Fibroblast of skin of right biceps (primary cell): ENCODE results near the gene TNFAIP1.
"Not testable (repeated sequence)": the region's sequence is repeated elsewhere in the genome, so short reads cannot be mapped to it uniquely, and the experiment has no call there.

Source experiments
- DNase-seq: peaks from one replicate; pipeline ENCODE4 v3.0.0-alpha.2; 2013

The TNFAIP1 gene

DNA sequence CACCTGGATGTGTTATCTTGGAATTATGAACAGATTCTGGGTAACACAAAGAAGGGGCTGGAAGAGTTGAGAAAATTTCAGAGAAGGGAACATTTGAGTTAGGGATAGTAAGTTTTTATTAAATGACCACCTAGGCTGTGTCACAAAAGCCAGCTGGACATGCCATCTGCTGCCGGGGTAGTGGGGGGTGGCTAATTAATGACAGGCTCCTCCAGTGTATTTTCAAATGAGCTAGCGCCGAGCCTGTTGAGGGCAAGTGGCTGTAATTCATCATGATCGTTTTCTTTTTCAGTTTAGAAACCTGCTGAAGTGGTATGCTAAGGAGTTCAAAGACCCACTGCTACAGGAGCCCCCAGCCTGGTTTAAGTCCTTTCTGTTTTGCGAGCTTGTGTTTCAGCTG is 10.3 kb upstream of the TNFAIP1 start:
- DNase-seq: no peak

DNA sequence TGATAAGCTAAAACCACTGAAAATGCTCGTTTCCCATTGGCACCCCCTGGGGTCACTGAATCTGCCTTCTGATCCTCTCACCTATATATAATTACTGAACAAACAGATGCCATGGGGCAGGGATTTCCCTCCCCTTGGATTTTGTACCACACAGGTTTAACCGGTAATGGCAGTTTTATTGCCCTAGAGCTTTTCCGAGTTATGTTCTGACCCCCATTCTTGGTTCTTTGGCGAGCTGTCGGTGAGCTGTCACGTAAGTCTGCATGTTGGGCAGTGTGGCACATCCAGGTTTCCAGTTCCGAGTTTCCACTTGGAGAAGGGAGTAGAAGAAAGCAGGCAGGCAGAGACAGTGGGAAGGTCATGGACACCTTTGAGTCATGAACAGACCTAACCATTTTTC is 9.4 kb upstream of the TNFAIP1 start:
- no peak for DNase-seq

GRCh38 chr17:28327031-28327607 is 8.4 kb upstream of the TNFAIP1 start:
- no peak for DNase-seq

DNA sequence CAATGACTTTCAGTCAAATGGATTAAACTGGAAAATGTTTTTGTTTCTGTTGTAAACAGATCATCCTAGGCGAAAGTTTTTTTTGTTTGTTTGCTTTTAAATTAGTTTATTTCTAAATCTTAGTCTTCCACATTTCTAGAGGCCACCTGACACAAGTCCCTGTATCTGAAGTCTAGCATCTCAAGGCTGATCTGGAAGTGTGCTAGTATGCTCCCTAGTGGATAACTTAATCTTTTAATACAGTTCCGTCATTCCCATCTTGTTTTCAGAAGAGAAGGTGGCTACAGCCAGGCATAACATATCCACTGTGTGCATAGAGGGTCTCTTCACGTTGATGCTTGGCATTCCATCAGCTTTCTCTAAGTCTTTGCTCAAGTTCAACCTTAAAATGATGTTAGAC is 7.9 kb upstream of the TNFAIP1 start:
- DNase-seq: no peak

GRCh38 chr17:28328325-28328724 is 7.2 kb upstream of the TNFAIP1 start:
- no peak for DNase-seq

- no peak for DNase-seq
Measured at GRCh38 chr17:28330671-28331070, 4.9 kb upstream of the TNFAIP1 start.

GRCh38 chr17:28331891-28332420 is 3.6 kb upstream of the TNFAIP1 start:
- DNase-seq: no peak

- DNase-seq: no peak
Measured at GRCh38 chr17:28333083-28333746, 2.3 kb upstream of the TNFAIP1 start.

DNA sequence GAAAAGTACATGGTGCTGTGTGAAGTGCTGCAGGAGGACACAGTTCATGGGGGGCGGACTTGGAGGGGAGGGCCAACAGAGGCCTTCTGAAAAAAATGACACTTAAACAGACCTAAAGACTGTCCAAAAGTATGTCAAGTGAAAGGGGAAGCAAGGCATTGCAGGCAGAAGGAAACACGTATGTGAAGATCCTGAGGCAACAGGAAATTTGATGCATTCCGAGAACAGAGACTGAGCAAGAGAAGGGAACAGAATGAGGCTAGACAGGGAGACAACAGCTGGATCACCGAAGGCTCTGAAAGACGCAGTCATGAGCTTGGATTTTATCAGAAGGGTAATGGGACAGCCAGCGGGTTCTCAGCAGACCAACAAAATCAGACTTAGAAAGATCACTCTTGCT is 1.4 kb upstream of the TNFAIP1 start:
- DNase-seq: no peak

DNA sequence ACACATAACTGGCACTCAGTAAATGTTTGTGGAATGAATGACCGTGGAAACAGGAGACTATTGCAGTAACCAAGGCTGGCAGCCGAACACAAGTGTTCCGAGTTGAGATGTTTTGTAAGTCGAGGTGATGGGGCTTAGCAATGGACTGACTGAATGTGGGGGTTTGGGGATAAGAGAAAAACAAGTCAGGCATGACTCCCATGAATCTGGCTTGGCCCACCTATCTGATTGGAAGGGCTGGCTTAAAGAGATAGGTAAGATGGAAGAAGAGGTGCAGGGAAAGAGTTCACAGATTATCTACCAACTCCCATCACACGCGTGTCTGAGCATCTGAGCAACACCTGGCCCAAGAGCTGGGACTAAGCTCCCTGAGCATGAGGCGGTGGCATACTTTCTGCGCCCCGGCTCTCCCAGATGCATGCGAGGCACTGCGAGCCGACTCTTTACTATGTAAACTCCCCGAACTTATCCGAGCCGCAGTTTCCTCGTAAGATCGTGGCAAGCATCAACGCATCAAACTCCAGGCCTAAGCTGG is 828 bp upstream of the TNFAIP1 start:
- DNase-seq: no peak

DNA sequence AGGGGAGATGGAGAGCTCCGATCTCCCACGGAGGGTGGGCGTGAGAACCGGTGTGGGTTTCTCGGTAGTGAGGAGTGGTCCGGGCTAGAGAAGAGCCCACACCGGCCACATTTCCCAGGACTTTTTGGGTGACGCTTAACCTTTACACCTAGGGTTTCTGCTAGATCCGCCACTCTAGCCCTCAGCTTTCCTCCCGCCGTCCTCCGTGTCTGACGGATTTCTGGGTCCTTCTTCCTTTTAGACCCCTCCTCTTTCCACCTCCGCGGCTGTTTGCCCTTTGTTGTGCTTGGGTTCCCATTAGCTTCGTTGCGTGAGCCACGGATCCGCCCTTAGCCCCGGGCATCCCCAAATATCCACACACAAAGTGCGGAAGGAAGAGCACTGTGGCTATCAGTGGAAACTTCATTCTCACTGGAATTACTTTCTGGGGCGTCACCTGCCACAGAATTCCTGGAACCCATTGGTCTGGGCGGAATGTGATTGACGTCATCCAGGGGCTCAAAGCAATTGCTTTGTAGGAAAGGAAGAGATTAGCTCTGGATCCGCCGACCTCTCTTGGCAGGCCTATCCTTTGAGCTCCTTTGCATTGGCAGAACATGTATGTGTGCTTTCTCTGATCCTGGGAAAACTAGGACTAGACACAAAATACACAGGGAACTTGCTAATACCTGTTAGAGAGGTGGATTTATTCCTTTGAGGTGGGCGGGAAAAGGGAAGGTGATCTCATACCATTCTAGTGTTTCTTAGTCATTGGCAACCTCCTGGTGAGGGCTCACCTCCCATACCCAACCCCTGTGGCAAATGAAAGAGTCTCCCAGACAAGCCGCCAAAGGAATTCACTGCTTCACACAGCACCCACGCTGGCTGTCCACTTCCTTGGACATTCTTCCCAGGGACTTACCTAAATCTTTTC is 654 bp downstream of the TNFAIP1 start:
- DNase-seq: peak; percentile 90

DNA sequence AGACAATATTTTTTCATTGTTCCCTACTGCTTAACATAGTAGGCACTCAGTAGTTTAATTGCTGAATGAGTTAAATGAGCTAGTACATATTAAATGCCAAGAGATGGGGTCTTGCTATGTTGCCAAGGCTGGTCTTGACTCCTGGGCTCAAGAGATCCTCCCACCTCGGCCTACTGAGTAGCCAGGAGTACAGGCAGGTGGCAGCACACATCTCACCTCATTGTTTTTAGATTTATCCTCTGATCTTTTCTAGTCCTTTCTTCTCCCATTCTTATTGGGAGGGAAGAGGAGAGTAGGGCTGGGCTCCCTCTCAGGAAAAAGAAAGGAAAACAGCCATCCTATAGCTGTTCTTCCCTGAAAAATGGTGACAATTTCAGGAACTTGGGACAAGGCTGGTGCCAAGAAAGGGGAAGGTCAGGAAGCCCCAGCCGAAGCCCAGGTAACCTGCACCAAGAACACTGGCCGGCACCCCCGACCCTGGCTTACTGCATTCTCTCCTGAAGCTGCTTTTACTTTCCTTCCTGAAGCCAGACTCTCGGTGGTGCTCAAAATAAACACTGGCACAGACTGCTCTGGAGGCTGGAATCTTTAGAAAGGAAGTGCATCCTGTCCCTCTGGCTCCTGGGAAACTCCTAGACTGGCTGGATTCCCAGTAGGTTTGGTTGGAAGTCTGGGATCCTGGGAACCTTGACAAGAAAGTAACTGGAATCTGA is 2.7 kb downstream of the TNFAIP1 start:
- peak; percentile 78 for DNase-seq

DNA sequence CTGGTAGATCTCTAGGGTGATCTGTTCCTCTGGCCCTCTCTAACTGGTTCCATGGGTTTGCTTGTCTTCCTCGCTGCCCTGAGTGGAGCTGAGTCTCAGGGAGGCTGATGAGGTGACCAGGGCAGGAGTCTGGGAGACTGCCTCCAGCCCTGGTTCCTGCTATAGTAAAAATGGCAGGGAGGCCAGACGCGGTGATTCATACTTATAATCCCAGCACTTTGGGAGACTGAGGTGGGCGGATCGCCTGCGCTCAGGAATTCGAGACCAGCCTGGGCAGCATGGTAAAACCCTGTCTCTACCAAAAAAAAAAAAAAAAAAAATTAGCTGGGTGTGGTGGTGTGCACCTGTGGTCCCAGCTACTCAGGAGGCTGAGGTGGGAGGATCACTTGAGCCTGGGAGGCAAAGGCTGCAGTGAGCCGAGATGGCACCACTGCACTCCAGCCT is 3.2 kb downstream of the TNFAIP1 start:
- DNase-seq: not testable (repeated sequence)

DNA sequence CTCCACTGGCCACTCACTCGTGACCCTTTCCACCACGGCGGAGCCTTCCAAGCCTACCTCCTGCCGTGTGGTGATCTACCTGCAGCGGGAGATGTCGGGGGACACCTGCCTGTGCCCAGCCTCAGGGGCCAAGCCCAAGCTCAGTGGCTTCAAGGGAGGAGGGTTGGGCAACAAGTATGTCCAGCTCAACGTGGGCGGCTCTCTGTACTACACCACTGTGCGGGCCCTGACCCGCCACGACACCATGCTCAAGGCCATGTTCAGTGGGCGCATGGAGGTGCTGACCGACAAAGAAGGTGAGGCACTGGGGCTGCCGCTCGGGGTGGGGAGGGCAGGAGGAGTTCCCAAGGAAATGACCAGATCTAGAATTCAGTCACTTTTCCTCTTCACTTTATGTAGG is 3.9 kb downstream of the TNFAIP1 start:
- no peak for DNase-seq

DNA sequence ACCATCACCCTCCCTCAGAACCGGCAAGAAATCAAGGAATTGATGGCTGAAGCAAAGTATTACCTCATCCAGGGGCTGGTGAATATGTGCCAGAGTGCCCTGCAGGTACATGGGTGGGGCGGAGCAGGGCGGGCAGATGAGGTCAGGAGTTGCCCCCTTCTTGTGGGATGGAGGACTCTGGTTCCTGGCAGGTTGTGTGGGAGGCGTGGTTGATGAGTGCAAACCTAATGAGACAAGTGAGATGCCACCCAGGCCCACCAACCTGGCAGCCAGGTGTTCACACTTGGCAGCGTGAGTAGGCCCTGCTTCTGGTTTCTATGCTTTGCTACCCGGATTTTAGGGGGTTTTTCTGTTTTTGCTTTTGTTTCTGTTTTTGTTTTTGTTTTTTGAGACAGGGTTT is 4.8 kb downstream of the TNFAIP1 start:
- no peak for DNase-seq

- no peak for DNase-seq
Measured at GRCh38 chr17:28341516-28341915, 6.0 kb downstream of the TNFAIP1 start.

DNA sequence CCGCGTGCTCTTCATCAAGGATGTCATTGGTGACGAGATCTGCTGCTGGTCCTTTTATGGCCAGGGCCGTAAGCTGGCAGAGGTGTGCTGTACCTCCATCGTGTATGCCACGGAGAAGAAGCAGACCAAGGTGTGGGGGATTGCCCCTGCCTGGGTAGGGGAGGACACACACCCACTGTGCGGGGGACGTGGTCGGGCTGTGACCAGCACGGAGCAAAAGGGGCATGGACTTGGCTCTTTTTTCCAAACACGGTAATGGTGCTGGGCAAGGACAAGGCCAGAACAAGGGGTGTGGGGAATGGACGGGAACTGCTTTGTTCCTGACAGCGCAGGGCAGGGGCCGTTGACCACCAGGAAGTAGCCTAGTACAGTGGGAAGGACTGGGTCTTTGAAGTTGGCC is 6.8 kb downstream of the TNFAIP1 start:
- DNase-seq: no peak

DNA sequence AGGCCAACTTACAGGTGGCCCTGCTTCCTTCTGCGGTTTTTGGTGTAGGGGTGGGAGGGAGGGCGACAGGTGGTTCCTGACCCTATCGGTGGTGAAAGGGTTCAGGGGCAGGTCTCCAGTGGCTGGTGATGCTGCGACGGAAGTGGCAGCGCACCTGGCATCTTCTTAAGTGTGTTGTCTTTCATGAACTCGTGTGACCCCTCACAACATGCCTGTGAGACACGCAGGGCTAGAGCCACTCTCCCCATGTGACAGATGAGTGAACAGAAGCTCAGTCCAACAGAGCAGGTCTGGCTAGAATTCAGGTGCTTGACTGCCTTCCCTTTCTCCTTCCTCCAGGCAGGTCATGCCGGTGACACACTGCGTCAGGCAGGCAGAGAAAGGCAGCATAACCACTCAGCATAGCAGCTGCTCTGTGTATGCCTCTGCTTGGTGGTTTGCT is 8.0 kb downstream of the TNFAIP1 start:
- no peak for DNase-seq

DNA sequence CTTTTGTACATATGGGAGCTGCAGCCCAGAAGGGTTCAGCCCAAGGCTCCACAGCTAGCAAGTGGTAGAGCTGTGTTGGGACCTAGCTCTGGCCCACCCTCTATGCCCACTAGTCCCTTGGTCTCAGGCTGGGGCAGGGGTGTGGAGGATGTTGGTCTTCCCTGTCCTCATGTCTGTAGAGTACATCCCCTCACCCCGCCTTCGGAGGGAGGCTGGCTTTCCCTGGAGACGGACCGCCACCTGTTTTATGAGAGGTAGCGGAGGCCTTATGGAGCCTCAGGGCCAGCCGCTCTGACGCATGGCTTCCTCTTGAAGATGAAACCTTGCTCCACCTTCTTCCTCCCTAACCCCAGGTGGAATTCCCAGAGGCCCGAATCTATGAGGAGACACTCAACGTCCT is 8.4 kb downstream of the TNFAIP1 start:
- no peak for DNase-seq

DNA sequence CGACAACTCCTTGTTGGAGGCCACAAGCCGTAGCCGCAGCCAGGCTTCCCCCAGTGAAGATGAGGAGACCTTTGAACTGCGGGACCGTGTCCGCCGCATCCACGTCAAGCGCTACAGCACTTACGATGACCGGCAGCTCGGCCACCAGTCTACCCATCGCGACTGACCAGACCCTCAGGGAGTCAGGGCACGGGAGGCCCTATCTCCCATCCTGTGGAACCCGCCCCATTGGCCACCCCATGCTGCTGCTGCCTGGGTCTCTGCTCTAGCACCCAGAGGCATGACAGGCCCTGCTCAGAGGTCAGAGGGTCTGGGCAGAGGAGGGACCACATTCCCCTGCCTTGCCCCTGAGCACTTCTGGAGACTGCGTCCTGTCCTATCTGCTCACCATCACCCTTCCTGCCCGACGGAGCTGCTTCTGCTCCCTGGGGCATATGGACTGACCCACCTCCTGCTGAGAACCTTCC is 8.9 kb downstream of the TNFAIP1 start:
- DNase-seq: no peak

GRCh38 chr17:28345419-28346198 is 10.0 kb downstream of the TNFAIP1 start:
- DNase-seq: no peak

DNA sequence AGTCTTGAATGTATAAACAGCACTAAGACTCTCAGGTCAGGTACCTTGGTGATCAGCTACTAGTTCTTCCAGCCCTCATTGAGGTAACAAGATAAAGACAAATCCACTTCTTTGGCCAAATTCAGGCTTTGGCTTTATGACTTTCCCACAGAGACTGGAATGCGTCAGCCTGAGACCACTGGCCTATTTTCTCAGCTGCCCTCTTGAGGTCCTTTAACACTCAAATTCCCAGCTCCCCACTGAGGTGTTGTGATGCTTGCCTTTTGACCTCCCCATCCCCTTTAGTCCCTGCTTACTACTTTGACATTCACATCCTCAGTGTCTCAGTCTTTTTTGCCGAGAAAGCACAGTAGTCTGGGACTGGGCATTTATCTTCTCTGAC is 10.6 kb downstream of the TNFAIP1 start:
- no peak for DNase-seq
